Measurements from ENCODE around the gene CDHR1.
"Not testable (repeated sequence)": the region's sequence is repeated elsewhere in the genome, so short reads cannot be mapped to it uniquely, and the experiment has no call there.

CDHR1 gene

DNA sequence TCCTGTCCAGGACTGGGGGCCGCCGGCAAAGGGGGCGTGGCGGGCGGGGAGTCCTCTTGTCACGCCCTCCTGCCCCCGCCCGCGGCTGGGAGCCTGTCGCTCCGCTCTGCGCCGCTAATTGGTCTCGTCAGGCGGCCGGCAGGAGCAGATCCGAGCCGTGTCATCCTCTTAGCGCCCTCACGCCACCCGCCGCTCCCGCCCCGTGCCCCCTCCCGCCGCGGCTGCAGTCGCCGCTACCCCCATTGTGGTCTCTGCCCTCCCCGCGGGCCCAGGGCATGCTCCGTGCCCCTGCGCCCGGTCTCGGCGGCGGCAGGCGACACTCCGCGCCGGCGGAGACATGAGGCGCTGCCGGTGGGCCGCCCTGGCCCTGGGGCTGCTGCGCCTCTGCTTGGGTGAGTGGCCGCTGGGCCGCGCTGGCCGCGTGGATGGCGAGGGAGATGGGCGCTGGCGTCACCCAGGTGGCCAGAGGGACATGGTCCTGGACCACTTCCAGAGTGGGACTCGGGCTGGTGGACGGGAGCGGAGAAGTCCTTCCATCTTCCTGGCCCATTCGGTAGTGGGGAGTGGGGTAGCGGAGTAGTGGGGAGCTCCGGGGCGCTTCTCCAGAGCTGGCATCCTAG is at the start of gene CDHR1:
Gene CDHR1 (plus strand): TSS at position 114 of the 620 bp plus-strand sequence. CDS start 224 bp downstream, at position 338.
- no peak for FAIRE-seq
- DNase-seq (ENCODE audit: extremely low spot score, insufficient read length, low read depth): peak; percentile 43

DNA sequence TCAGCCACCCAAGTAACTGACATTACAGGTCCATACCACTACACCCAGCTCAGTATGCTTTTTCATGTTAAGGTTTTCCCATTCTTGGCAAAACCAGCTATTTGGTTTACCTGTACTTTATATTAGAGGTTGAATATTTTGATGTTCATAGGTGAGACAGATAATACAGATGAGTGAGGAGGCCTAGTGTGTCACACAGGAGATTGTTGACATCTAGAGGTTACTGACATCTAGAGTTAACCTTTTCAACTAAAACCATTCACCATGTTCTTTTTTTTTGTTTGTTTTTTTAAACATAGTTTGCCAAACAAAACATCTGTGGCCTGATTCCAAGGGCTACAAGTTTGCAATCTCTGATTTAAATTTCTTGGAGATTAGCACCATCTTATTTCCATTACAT is 47.0 kb upstream of the CDHR1 start:
- FAIRE-seq (no peak), DNase-seq (ENCODE audit: extremely low spot score, insufficient read length, low read depth) (no peak)

GRCh38 chr10:84148006-84148597 is 46.2 kb upstream of the CDHR1 start:
- not testable (repeated sequence) for DNase-seq (ENCODE audit: extremely low spot score, insufficient read length, low read depth); FAIRE-seq

GRCh38 chr10:84149854-84150253 is 44.5 kb upstream of the CDHR1 start:
- FAIRE-seq (no peak), DNase-seq (ENCODE audit: extremely low spot score, insufficient read length, low read depth) (no peak)

DNA sequence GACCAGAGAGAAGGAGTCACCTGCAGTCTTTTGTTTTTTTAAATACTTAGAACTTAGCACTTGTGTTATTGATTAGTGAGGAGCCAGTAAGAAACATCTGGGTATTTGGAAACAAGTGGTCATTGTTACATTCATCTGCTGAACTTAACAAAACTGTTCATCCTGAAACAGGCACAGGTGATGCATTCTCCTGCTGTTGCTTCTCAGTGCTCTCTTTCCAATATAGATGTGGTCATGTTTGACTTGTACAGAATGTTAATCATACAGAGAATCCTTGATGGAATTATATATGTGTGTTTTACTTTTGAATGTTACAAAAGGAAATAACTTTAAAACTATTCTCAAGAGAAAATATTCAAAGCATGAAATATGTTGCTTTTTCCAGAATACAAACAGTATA is 41.6 kb upstream of the CDHR1 start:
- FAIRE-seq: no peak

DNA sequence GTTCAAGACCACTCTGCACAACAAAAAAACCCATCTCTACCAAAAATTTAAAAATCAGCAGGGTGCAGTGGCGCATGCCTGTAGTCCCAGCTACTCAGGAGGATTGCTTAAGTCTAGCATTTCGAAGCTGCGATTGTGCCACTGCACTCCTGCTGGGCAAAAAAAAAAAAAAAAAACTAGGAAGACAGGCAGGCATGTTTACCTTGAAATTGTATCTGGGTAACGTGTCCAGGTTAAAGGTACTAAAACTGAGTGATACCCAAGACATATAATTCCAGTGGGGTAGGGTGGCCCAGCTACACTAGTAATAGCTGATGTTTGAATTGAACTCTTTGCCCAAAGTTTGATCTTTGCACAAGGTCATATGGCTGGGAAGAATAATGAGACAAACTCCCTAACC is 38.8 kb upstream of the CDHR1 start:
- DNase-seq (ENCODE audit: extremely low spot score, insufficient read length, low read depth) (no peak), FAIRE-seq (no peak)

More for the DNA sequence above, 41.6 kb upstream of the CDHR1 start:
- DNase-seq (ENCODE audit: extremely low spot score, insufficient read length, low read depth): no peak

GRCh38 chr10:84156009-84156408 is 38.3 kb upstream of the CDHR1 start:
- DNase-seq (ENCODE audit: extremely low spot score, insufficient read length, low read depth) (no peak), FAIRE-seq (no peak)

GRCh38 chr10:84156768-84157167 is 37.6 kb upstream of the CDHR1 start:
- FAIRE-seq (peak; percentile 58), DNase-seq (ENCODE audit: extremely low spot score, insufficient read length, low read depth) (no peak)

DNA sequence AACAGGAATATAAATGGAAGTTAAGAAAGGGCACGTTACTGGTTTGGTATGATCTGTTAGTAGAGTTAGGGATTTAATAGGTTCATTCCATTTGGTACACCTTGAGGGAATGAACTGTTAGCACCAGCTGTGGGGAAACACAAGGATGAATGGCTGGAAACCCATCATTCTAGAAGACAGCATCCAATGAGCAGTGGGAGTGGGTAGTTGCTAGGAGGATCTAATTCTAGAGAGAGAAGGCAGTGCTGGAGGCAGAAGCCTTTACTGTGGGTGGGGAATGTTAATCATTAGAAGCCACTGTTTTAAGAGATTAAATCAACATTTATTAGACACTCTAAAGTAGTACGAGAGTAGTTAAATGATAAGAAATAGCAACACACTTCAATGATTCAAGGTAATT is 36.3 kb upstream of the CDHR1 start:
- DNase-seq (ENCODE audit: extremely low spot score, insufficient read length, low read depth): no peak

DNA sequence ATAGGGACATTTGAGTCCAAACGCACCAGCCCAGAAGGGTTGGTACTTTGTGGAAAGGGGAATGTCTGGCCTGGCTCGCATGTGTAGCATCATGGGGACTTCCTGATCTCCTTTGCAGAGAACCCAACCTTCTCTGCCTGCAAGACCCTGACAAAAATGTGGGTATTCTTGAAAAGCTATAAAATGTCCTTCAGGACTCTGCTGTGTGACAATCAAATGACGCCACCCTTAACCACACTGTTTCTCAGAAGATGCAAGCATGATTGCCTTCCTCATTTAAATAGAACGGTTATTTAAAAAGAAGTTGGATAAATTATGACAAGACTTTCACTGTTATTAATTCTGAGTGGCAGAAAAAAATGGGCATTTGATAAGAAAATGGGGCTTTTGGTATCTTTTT is 35.8 kb upstream of the CDHR1 start:
- FAIRE-seq (no peak), DNase-seq (ENCODE audit: extremely low spot score, insufficient read length, low read depth) (no peak)

More for the DNA sequence above, 36.3 kb upstream of the CDHR1 start:
- no peak for FAIRE-seq

- DNase-seq (ENCODE audit: extremely low spot score, insufficient read length, low read depth) (no peak), FAIRE-seq (peak; percentile 21)
Observed at GRCh38 chr10:84159076-84159685, 35.2 kb upstream of the CDHR1 start.

DNA sequence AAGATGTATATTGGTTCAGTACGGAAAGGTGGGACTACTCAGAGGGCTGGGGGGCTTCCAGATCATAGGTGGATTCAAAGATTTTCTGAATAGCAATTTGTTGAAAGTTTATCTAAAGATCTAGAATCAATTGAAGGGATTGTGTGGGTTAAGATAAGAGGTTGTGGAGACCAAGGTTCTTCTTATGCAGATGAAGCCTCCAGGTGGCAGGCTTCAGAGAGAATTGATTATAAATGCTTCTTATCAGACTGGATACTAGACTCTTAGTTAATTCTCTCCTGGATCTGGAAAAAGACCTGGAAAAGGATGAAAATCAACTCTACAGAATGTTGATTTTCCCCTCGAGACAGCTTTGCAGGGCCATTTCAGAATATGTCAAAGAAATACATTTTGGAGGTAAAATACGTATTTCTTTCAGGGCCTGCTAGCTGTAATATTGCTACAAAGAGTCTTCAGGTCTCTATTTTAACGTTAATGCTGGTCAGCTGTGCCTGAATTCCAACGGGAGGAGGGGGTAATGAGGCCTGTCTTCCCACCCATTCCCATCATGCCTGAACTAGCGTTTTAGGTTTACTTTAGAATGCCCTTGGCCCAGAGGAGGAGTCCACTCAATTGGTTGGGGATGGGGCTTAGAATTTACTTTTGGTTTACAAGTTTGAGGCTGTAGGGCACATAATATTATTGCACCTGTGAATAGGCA is 33.5 kb upstream of the CDHR1 start:
- FAIRE-seq: peak; percentile 39
- DNase-seq (ENCODE audit: extremely low spot score, insufficient read length, low read depth): no peak

DNA sequence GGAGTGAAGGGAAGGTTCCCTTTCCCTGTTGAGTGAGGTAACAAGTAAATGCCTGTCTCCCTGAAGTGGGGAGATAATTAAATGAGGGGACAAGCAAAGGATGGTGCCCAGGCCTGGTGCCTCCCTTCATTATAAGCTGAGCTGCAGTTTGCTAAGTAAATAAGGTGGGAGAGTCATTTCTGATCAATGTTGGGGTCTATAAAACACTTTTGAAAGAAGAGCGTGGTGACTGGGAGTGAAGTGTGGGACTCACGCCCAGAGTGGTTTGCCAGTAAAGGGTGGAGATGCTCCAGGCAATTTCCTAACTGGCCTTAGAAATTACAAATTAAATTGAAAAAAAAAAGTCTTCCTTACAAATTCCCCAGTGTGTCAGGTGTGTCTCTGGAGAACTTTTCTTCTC is 30.3 kb upstream of the CDHR1 start:
- DNase-seq (ENCODE audit: extremely low spot score, insufficient read length, low read depth): no peak
- FAIRE-seq: no peak

- no peak for FAIRE-seq
Observed at GRCh38 chr10:84164442-84164841, 29.9 kb upstream of the CDHR1 start.

GRCh38 chr10:84166620-84167288 is 27.6 kb upstream of the CDHR1 start:
- no peak for DNase-seq (ENCODE audit: extremely low spot score, insufficient read length, low read depth)
- FAIRE-seq: peak; percentile 26

More at GRCh38 chr10:84164442-84164841, 29.9 kb upstream of the CDHR1 start:
- no peak for DNase-seq (ENCODE audit: extremely low spot score, insufficient read length, low read depth)

- peak; percentile 87 for FAIRE-seq
Observed at GRCh38 chr10:84167289-84167653, 27.1 kb upstream of the CDHR1 start.

DNA sequence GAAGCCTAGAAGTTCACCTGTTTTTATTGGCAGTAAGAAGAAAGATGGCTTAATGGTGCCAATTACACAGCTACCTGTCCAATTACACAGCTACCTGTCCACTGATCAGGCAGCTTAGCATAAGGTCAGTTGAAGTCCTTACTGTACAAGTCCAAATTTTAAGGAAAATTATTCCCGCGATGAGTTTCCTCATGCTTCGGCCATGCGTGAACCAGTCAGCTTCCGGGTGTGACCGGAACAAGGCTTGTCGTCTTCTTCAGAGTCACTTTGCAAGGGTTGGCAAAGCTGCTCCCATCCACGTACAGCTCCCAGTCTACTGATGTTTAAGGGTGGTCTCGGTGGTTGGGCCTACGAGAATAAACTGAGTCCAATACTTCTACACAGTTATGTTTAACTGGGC is 26.0 kb upstream of the CDHR1 start:
- DNase-seq (ENCODE audit: extremely low spot score, insufficient read length, low read depth); FAIRE-seq: not testable (repeated sequence)

More at GRCh38 chr10:84167289-84167653, 27.1 kb upstream of the CDHR1 start:
- not testable (repeated sequence) for DNase-seq (ENCODE audit: extremely low spot score, insufficient read length, low read depth)

DNA sequence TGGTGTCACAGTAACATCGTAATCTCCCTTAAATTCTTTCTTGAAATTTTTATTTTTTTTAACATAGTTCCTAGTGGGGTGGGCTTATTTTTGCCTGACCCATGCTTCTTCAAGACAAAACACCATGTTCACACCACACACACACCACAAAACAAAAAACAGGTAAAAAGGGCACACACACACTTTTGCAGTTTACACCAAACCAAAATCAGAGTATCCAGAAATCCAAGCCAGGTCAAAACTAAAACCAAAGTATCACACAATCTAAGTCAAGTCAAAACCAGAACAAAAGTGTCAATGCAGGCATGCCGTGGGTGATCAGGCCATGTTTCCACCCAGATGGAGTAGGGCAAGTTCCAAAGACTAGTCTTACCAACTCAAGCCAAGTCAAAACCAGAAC is 23.1 kb upstream of the CDHR1 start:
- FAIRE-seq; DNase-seq (ENCODE audit: extremely low spot score, insufficient read length, low read depth): not testable (repeated sequence)

GRCh38 chr10:84171700-84172466 is 22.5 kb upstream of the CDHR1 start:
- not testable (repeated sequence) for DNase-seq (ENCODE audit: extremely low spot score, insufficient read length, low read depth)
- FAIRE-seq: peak; percentile 84

Measured in GM18507 (cell line).